GM10266 (cell line): ENCODE results near the gene MYO5A.
"Not testable (repeated sequence)": the region's sequence is repeated elsewhere in the genome, so short reads cannot be mapped to it uniquely, and the experiment has no call there.

Experiments
- DNase-seq: peaks from one replicate; pipeline ENCODE4 v3.0.0; 2012; ENCODE audit errors: extremely low spot score
- CTCF ChIP-seq: IDR thresholded peaks from 2 replicates; pipeline ENCODE4 v1.5.1; 2012; ENCODE audit warnings: mild to moderate bottlenecking, low read depth; ENCODE audit not compliant: control insufficient read depth, insufficient read depth; ENCODE audit errors: missing control alignments

MYO5A gene

GRCh38 chr15:52289629-52290081 is 239.0 kb downstream of the MYO5A start:
- no peak for TF ChIP-seq CTCF
- DNase-seq, result no peak

GRCh38 chr15:52288986-52289385 is 239.7 kb downstream of the MYO5A start:
- TF ChIP-seq CTCF, result no peak
- no peak for DNase-seq

GRCh38 chr15:52288051-52288942 is 240.4 kb downstream of the MYO5A start:
- no peak for TF ChIP-seq CTCF
- no peak for DNase-seq

GRCh38 chr15:52287114-52287513 is 241.6 kb downstream of the MYO5A start:
- TF ChIP-seq CTCF, result no peak

GRCh38 chr15:52285941-52286340 is 242.7 kb downstream of the MYO5A start:
- DNase-seq, result not testable (repeated sequence)

More at GRCh38 chr15:52287114-52287513, 241.6 kb downstream of the MYO5A start:
- DNase-seq, result no peak

- no peak for DNase-seq
Measured at GRCh38 chr15:52284164-52284563, 244.5 kb downstream of the MYO5A start.

GRCh38 chr15:52283281-52283680 is 245.4 kb downstream of the MYO5A start:
- TF ChIP-seq CTCF, result no peak
- DNase-seq, result no peak

More at GRCh38 chr15:52284164-52284563, 244.5 kb downstream of the MYO5A start:
- no peak for TF ChIP-seq CTCF
